GM12878 (cell line): Measurements from ENCODE around the gene SPOCK1.

ENCODE experiments used
- CHD2 ChIP-seq: IDR thresholded peaks from 2 replicates; pipeline ENCODE4 v1.6.1; 2011; ENCODE audit warnings: low read depth, low read length, improper control_type of control experiment, borderline replicate concordance
- FOXM1 ChIP-seq: IDR thresholded peaks from 2 replicates; pipeline ENCODE4 v1.6.1; 2012; ENCODE audit warnings: low read depth, mild to moderate bottlenecking, inconsistent platforms, low read length, moderate library complexity
- HDAC2 ChIP-seq: fragments of 200-600 bp; sonication (generic); IDR thresholded peaks from 2 replicates; pipeline ENCODE4 v1.6.1; 2017
- POLR2AphosphoS2 ChIP-seq: IDR thresholded peaks from 2 replicates; pipeline ENCODE4 v1.6.1; 2011; ENCODE audit warnings: low read depth, mild to moderate bottlenecking, low read length, improper control_type of control experiment, moderate library complexity
- POLR2AphosphoS5 ChIP-seq: IDR thresholded peaks from 2 replicates; pipeline ENCODE4 v1.6.1; 2011; ENCODE audit warnings: mild to moderate bottlenecking, low read length, inconsistent platforms
- RELA ChIP-seq: fragments of 450-650 bp; IDR thresholded peaks from 2 replicates; pipeline ENCODE4 v1.8.0; 2014; ENCODE audit warnings: borderline replicate concordance; ENCODE audit not compliant: partially characterized antibody
- SIN3A ChIP-seq: IDR thresholded peaks from 2 replicates; pipeline ENCODE4 v1.6.1; 2012; ENCODE audit warnings: low read depth, low read length, improper control_type of control experiment
- TF ChIP-seq, protein P1 (sequence below): IDR thresholded peaks from 2 replicates; pipeline ENCODE4 v1.6.1; 2012; ENCODE audit warnings: mild to moderate bottlenecking, low read depth, low read length
- TF ChIP-seq, protein P2 (sequence below), 3 experiments: IDR thresholded peaks in 2 of 3; conservative IDR thresholded peaks in 1 of 3; 2 replicates each; pipeline ENCODE4 v1.5.1; 2011; ENCODE audit warnings: low read depth in 3 of 3, low read length in 3 of 3, mild to moderate bottlenecking in 3 of 3, control low read depth in 2 of 3, moderate library complexity in 2 of 3, inconsistent platforms in 1 of 3, mixed read lengths in 1 of 3; ENCODE audit not compliant: control insufficient read depth in 2 of 3, insufficient read depth in 1 of 3; ENCODE audit errors: extremely low read depth in 1 of 3

DNA sequence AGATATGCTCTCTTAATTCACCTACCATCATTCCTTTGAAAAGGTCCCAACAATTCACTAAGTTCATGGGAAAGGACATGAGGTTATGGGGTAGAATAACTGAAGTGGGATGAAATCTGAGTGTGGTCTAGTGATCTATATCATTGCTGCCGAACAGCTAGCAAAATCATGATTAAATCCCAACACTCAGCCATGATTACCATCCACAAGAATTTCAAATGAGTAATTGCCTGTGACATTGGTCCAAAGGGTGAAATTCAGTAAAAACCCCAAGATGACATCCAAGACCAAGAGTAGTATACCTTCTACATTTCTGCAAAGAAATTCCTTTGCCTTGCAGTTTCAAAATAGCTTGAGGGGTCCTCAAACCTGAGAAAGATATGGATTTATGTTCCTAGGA lies 225.6 kb downstream of the SPOCK1 start:
- TF ChIP-seq, protein P1, sequence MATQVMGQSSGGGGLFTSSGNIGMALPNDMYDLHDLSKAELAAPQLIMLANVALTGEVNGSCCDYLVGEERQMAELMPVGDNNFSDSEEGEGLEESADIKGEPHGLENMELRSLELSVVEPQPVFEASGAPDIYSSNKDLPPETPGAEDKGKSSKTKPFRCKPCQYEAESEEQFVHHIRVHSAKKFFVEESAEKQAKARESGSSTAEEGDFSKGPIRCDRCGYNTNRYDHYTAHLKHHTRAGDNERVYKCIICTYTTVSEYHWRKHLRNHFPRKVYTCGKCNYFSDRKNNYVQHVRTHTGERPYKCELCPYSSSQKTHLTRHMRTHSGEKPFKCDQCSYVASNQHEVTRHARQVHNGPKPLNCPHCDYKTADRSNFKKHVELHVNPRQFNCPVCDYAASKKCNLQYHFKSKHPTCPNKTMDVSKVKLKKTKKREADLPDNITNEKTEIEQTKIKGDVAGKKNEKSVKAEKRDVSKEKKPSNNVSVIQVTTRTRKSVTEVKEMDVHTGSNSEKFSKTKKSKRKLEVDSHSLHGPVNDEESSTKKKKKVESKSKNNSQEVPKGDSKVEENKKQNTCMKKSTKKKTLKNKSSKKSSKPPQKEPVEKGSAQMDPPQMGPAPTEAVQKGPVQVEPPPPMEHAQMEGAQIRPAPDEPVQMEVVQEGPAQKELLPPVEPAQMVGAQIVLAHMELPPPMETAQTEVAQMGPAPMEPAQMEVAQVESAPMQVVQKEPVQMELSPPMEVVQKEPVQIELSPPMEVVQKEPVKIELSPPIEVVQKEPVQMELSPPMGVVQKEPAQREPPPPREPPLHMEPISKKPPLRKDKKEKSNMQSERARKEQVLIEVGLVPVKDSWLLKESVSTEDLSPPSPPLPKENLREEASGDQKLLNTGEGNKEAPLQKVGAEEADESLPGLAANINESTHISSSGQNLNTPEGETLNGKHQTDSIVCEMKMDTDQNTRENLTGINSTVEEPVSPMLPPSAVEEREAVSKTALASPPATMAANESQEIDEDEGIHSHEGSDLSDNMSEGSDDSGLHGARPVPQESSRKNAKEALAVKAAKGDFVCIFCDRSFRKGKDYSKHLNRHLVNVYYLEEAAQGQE: no peak
- TF ChIP-seq RELA (no peak), POLR2AphosphoS2 (no peak), SIN3A (no peak), FOXM1 (no peak), POLR2AphosphoS5 (no peak), HDAC2 (no peak), CHD2 (no peak)
- TF ChIP-seq, protein P2, sequence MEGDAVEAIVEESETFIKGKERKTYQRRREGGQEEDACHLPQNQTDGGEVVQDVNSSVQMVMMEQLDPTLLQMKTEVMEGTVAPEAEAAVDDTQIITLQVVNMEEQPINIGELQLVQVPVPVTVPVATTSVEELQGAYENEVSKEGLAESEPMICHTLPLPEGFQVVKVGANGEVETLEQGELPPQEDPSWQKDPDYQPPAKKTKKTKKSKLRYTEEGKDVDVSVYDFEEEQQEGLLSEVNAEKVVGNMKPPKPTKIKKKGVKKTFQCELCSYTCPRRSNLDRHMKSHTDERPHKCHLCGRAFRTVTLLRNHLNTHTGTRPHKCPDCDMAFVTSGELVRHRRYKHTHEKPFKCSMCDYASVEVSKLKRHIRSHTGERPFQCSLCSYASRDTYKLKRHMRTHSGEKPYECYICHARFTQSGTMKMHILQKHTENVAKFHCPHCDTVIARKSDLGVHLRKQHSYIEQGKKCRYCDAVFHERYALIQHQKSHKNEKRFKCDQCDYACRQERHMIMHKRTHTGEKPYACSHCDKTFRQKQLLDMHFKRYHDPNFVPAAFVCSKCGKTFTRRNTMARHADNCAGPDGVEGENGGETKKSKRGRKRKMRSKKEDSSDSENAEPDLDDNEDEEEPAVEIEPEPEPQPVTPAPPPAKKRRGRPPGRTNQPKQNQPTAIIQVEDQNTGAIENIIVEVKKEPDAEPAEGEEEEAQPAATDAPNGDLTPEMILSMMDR (IDR thresholded peaks at IDR 0.05 in 2 of 3, conservative IDR thresholded peaks at IDR 0.05 in 1 of 3; ENCODE audit: control insufficient read depth in 2 of 3, extremely low read depth in 1 of 3, insufficient read depth in 1 of 3, low read depth in 3 of 3, low read length in 3 of 3): no peak
